Activated CD4-positive, alpha-beta T cell treated with anti-CD3 and anti-CD28 coated beads for 24 hours (primary cell): ENCODE measurements around the gene MIPEP.

Experiments used
- DNase-seq, 2 donors: peaks; one replicate each; pipeline ENCODE4 v3.0.0-alpha.2; 2020; ENCODE audit warnings: low read depth in 2 of 2

The MIPEP gene

DNA sequence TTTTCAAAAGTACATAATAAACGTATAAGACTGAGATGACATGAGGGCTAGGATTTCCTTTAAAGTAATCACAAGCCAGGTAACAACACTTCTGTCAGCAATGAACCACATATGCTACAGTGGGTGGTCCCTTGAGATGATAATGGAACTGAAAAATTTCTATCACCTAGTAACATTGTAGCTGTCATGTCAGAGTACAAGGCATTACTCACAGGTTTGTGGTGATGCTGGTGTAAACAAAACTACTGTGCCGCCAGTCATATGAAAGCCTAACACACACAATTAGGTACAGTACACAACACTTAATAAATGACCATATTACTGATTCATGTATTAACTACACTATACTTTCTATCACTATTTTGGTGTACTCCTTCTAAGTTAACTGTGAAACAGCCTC lies 36.8 kb downstream of the MIPEP start:
- no peak for DNase-seq

DNA sequence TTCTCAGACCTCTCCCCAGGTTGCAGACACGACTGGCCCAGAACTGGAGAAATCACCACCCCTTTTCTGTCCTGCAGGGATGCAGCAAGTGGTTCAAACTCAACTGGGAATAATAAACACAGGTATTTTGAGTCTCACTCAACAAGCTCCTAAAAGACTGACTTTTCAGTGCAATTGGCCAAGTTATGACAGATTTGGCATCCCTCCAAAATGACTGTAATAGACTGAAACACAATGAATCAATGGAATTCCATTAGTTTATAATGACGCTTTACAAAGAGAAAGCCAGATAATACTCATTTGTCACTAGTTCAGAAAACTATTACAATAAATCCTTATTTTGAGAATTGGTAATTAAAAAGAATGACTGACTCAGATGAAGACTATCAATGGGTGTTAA lies 38.1 kb downstream of the MIPEP start:
- DNase-seq, result no peak

DNA sequence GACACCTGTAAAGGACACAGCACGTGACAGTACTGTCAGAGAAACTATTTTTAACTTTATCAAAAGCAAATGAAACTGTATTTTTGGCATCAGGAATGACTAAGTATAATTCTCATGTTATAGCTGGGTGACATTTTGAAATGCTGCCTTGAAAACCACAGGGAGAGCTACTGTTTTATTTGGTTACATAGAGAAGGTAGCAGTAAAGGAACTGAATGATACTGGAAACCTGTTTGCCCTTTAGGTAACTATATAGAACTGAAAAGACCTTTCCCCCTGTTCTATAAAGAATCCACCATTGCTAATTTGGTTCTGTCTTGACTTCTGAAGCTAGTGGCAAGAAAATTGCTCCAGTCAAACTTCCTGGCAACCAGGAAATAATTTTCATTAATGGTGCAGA lies 39.1 kb downstream of the MIPEP start:
- DNase-seq, result no peak

DNA sequence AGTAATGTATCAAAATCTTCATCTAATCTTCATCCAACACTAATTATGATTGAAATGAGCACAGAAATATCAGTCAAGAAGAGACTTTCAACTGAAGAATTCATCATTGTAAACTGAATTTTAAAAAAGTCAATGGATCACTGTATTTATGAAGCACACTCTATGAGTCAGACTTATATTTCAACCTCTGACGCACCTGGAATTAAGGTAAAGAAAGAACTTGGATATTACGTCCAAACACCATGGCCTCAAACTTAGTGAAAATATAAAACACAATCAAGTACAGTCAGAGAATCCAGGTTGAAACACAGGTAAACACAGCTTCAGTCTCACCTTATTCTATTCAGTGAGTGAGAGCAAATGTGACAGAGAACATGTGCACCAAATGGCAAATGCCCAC lies 39.5 kb downstream of the MIPEP start:
- DNase-seq, result no peak

DNA sequence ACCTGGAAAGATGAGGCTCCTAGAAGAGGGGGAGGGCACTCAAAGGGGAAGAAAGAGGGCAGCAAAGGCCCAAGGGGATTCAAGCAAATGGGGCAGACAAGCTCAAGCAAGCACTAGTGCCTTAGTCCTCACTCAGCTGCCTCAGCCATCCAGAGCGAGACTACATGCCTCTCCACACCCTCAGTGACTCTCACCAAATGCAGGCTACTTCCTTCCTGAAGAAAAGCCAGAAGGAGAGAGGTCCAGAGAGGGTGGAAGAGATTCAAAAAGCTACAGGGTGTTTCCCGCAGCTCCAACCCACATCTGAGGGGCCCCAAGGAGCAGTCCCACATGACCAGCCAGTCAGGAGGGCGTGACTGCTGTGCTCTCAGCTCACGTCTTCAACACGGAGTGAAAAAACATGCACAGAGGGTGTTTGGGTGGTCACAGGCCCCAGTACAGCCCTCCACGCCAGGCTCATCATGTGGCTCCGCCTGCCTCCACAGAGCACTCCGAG lies 40.5 kb downstream of the MIPEP start:
- no peak for DNase-seq

DNA sequence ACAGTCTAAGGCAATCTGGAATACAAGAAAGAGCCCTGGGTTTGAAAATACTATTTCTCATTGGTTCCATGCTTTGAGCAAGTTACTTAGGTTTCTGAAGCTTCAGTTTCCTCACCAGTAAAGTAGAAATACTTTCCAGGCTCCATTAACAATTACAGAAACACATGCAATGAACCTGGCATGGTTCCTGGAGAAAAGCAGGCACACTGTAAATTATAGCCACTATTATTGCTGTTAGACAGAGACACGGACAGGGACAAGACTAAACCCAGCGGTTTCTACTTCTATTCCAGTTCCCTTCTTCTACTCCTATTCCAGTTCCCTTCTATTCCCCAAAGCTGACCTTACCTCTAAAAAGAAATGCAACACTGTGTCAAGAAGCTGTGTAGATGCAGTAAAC lies 41.2 kb downstream of the MIPEP start:
- DNase-seq, result no peak

GRCh38 chr13:23847497-23847896 lies 41.7 kb downstream of the MIPEP start:
- DNase-seq, result no peak

GRCh38 chr13:23845105-23845725 lies 44.0 kb downstream of the MIPEP start:
- no peak for DNase-seq

DNA sequence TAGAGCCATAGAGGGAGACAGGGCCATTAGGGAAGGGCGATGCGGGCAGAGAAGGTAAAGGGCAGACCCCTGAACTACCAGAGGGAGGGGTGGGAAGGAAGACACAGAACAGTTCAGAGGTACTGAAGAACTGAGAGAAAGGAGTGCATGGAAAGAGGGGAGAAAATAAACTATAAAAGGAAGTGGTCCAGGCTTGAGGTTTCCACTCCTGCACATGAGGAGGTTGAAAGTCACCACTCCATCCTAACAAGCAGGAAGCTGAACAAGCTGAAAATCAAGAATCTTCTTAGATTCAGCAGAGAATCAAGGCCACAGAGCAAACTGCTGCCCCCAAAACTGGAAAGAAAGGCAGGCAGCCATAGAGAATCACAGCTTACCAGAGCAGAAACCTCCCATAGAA lies 45.1 kb downstream of the MIPEP start:
- no peak for DNase-seq

DNA sequence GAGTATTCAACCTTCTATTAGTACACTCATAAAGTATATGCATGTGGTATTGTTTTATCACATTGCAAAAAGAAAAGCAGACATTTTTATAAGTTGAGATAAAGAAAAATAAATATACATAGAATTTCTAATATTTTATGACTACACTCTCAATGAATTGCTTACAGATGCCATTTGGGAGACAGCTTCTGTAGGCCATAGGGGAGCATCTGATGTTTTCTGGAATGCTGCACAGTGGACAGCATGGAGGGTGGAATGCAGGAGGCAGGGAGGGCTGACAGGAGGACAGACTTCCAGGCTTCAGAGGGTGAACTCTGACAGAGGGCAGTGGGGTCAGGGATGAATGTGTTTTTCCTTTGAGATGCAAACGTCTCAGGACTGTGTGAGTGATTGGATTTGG lies 45.8 kb downstream of the MIPEP start:
- DNase-seq, result no peak

GRCh38 chr13:23842406-23842805 lies 46.8 kb downstream of the MIPEP start:
- DNase-seq, result no peak

- no peak for DNase-seq
These were observed 55.2 kb downstream of the MIPEP start for GRCh38 chr13:23833733-23834611.

DNA sequence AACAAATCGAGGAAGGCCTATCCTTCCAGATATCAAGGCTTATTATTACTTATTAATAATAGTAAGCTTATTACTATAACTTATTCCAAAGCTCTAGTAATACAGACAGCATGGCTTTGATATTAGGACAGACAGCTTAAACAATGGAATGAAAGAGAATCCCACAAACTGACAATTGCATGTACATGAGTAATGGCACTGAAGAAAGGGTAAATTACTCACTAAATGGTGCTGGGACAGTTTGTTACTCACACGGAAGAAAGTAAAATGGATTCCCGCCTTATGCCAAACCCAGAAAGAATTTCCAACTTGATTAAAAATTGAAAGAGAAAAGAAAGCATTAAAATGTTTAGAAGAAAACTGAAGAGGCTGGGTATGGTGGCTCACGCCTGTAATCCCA lies 60.3 kb downstream of the MIPEP start:
- no peak for DNase-seq

GRCh38 chr13:23828086-23828485 lies 61.1 kb downstream of the MIPEP start:
- DNase-seq, result no peak

DNA sequence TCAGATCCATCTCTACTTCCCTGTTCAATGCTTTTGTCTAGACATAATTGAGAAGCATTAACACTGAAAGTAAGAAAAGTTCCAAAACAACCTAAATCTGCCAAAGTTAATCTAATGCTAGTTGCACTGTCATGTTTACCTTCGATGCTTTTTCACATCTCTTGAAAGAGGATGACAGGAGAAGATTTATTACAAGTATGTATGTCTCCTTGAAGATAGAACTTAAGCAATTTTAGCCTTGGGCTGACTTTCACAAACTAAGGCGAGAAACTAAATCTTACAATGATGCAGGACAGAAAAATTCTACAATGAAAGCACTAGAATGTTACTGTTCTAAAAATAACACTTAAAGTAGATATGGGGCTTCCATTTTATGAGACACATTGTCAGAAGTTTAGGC lies 64.0 kb downstream of the MIPEP start:
- no peak for DNase-seq

GRCh38 chr13:23824371-23824770 lies 64.8 kb downstream of the MIPEP start:
- no peak for DNase-seq

- no peak for DNase-seq
These were observed 66.9 kb downstream of the MIPEP start for GRCh38 chr13:23822252-23822824.

- DNase-seq, result no peak
These were observed 68.7 kb downstream of the MIPEP start for GRCh38 chr13:23820530-23820929.

DNA sequence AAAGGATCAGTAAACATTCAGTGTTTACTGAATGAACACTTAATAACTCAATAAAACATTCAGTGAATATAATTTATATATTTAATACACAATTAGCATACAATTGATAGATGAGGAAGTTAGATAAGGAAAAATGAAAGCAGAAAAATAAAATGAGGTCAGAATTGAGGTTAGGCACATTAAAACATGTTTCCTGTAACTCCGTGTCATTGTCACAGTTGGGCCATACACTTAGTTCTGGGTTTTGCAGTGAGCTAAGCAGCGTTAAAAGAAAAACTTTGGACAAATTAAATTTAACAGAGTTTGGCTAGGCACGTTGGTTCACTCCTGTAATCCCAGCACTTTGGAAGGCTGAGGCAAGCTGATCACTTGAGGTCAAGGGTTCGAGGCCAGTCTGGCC lies 71.4 kb downstream of the MIPEP start:
- no peak for DNase-seq

DNA sequence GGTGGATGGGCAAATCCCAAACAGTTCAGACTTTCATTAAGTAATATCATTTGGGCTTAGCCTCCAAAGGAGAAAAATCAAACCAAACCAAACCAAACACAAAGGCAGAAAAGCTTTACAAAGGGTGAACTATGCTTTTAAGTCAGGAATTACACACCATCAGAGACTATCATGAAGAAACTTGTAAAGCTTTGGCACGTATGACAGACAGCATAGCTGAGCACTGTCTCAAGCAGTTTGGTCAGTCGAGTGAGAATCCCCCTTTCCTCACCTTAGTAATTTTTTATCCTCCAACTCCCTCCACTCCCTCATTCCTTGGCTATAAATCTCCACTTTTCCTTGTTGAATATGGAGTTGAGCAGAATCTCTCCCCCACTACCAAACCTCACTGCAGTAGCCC lies 72.1 kb downstream of the MIPEP start:
- DNase-seq, result no peak

- DNase-seq, result no peak
These were observed 75.6 kb downstream of the MIPEP start for GRCh38 chr13:23813635-23814034.

- DNase-seq, result no peak
These were observed 77.7 kb downstream of the MIPEP start for GRCh38 chr13:23811366-23812062.
